ENCODE data around the gene TFDP1.

DNA sequence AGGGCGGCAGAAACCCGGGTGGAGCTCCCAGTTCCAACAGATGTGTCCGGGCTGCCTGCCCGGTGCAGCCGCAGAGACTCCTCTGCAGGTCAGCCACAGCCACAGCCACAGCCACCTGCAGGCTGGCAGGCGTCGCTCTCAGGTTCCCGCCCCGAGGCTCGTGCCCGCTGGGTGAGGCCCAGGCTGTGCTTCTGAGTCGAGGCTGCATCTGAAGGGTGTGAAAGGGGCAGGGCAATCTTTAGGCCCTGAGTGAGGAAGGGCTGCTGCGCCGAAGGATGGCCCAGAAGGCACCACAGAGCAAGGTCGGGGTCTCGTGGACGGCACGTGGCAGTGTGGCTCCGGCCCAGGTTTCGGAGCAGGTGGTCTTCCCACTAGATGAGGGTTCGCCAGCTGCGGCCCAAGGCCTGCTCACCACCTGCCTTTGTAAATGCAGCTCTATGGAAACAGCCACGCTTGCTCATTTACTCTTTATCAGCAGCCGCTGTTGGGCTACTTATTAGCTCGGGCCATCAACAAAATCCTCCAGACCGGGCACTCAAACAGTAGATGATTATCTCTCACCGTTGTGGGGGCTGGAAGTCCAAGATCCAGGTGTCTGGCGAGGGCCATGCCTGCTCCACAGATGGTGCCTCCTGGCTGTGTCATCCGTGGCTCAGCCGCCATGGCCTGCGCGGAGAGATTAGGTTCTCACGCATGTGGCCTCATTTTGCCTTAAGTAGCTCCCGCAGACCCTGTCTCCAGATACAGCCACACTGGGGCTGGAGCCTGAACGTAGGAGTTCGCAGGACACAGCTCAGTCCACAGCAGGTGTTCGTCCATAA, 40.3 kb upstream of the TFDP1 start:
- TF ChIP-seq, protein P1, sequence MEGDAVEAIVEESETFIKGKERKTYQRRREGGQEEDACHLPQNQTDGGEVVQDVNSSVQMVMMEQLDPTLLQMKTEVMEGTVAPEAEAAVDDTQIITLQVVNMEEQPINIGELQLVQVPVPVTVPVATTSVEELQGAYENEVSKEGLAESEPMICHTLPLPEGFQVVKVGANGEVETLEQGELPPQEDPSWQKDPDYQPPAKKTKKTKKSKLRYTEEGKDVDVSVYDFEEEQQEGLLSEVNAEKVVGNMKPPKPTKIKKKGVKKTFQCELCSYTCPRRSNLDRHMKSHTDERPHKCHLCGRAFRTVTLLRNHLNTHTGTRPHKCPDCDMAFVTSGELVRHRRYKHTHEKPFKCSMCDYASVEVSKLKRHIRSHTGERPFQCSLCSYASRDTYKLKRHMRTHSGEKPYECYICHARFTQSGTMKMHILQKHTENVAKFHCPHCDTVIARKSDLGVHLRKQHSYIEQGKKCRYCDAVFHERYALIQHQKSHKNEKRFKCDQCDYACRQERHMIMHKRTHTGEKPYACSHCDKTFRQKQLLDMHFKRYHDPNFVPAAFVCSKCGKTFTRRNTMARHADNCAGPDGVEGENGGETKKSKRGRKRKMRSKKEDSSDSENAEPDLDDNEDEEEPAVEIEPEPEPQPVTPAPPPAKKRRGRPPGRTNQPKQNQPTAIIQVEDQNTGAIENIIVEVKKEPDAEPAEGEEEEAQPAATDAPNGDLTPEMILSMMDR (IDR thresholded peaks at IDR 0.05; ENCODE audit: insufficient read depth, low read depth, low read length), result no peak
- no peak for TF ChIP-seq EZH2 (IDR thresholded peaks at IDR 0.05; ENCODE audit: insufficient read depth, low read length)

All from astrocyte (in vitro differentiated cells and primary cell).